ENCODE measurements around the gene SLFN11.
"Not testable (repeated sequence)": the region's sequence is repeated elsewhere in the genome, so short reads cannot be mapped to it uniquely, and the experiment has no call there.

Gene SLFN11

DNA sequence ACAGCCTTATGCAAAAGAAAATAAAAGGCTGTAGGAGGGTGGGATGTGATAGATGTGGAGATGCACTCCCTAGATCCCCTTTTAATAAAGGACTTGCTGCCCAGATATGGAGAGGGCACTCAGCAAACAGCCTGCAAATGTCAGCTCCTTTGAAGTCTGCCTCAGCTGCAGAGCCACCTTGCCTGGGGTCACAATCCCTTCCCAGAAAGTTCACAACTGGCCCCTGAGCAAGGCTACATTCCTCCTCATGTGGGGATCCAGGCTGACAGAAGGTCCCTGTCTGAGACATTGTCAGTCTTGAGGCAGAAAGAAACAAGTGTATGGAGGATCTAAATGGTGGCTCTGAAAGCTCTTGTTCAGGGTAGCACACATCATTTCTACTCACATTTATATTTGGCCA, 36.1 kb downstream of the SLFN11 start:
- H3K36me3 Mint-ChIP-seq (ENCODE audit: low read depth) = no peaks in the 10 kb centered on the region
- no peaks in the 10 kb centered on the region for H3K9me3 Mint-ChIP-seq
- H3K4me3 Mint-ChIP-seq = no peak overlapping the region
- no peak overlapping the region for H3K27ac Mint-ChIP-seq
- H3K4me1 Mint-ChIP-seq (ENCODE audit: low read depth) = peaks cover 13% of the 10 kb centered on the region
- H3K27me3 Mint-ChIP-seq = no peaks in the 10 kb centered on the region

- not testable (repeated sequence) for H3K27me3 Mint-ChIP-seq; H3K27ac Mint-ChIP-seq; H3K4me3 Mint-ChIP-seq; H3K9me3 Mint-ChIP-seq; H3K4me1 Mint-ChIP-seq (ENCODE audit: low read depth); H3K36me3 Mint-ChIP-seq (ENCODE audit: low read depth)
These were observed 39.8 kb downstream of the SLFN11 start for GRCh38 chr17:35333578-35333977.

GRCh38 chr17:35322749-35323148, 50.7 kb downstream of the SLFN11 start:
- H3K36me3 Mint-ChIP-seq (ENCODE audit: low read depth) = peaks cover 48% of the 10 kb centered on the region
- peaks cover 14% of the 10 kb centered on the region for H3K9me3 Mint-ChIP-seq
- H3K27ac Mint-ChIP-seq = no peak overlapping the region
- H3K27me3 Mint-ChIP-seq = no peaks in the 10 kb centered on the region
- no peak overlapping the region for H3K4me3 Mint-ChIP-seq
- H3K4me1 Mint-ChIP-seq (ENCODE audit: low read depth) = peaks cover 8% of the 10 kb centered on the region

DNA sequence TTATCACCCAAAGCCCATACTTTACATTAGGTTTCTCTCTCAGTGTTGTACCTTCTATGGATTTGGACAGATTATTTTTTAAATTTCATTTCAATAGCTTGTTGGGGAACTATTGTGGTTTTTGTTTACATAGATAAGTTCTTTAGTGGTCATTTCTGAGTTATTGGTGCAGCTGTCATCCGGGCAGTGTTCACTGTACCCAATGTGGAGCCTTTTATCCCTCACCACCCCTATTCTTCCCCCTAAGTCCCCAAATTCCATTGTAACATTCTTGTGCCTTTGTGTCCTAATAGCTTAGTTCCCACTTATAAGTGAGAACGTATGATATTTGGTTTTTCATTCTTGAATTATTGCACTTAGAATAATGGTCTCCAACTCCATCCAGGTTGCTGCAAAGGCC, 57.5 kb downstream of the SLFN11 start:
- H3K36me3 Mint-ChIP-seq (ENCODE audit: low read depth) = peaks cover 6% of the 10 kb centered on the region
- H3K4me3 Mint-ChIP-seq = no peak overlapping the region
- H3K4me1 Mint-ChIP-seq (ENCODE audit: low read depth) = peaks cover 39% of the 10 kb centered on the region
- no peaks in the 10 kb centered on the region for H3K9me3 Mint-ChIP-seq
- H3K27ac Mint-ChIP-seq = no peak overlapping the region
- H3K27me3 Mint-ChIP-seq = no peaks in the 10 kb centered on the region

DNA sequence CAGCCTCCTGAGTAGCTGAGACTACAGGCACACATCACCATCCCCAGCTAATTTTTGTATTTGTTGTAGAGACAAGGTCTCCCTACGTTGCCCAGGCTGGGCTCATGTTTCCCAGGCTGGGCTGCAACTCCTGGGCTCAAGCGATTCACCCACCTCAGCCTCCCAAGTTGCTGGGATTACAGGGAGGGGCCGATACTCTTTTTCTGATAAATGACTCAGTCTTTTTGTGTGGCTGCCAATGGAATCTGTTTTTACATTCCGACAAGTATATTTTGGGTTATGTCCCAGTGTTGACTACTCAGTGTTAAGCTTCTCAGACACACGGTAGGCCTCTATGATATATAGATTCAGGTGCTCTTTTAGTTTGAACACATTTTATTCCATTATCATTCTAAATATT, 58.1 kb downstream of the SLFN11 start:
- H3K4me1 Mint-ChIP-seq (ENCODE audit: low read depth) = peaks cover 39% of the 10 kb centered on the region
- H3K4me3 Mint-ChIP-seq = peak overlapping the region; percentile 23
- no peaks in the 10 kb centered on the region for H3K9me3 Mint-ChIP-seq
- H3K27me3 Mint-ChIP-seq = no peaks in the 10 kb centered on the region
- H3K27ac Mint-ChIP-seq = no peak overlapping the region
- H3K36me3 Mint-ChIP-seq (ENCODE audit: low read depth) = peaks cover 6% of the 10 kb centered on the region

DNA sequence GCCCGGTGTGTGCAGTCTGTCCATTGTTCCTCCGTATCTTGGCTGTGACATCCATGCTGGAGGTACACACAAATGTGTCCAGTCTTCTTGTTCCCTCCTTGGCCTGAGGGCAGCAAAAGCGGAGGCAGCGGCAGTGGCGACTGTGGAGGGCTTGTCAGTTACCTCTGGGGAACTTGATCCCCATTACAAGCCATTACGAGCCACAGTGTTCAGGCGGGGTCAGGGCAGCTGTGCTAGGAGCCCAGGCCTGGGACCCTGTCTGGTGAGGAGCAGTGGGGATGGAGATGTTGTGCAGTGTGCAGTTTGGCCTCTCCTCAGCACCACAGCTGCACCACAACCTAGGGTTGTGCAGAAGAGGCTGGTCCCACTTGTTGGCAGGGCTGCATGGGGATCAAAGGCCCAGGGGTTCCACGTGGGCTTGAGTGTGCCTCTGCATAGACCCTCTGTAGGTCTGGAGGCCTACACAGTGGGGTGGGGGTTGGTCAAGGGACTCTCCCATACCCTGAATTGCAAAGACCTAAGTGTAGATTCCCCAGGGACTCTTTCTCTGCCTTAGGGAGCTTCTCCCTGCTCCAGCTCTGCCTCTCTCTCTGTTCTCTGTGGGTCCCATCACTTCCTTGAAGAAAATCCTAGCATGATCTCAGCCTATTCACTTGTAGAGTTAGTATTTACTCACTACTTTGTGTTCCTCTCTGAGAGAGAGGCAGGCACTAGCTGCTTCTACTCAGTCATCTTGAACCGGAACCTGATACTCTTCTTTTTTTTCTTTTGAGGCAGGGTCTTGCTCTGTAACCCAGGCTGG, 58.8 kb downstream of the SLFN11 start:
- no peak overlapping the region for H3K27ac Mint-ChIP-seq
- peaks cover 5% of the 10 kb centered on the region for H3K36me3 Mint-ChIP-seq (ENCODE audit: low read depth)
- H3K27me3 Mint-ChIP-seq = no peaks in the 10 kb centered on the region

GRCh38 chr17:35313875-35314409, 59.5 kb downstream of the SLFN11 start:
- H3K27me3 Mint-ChIP-seq = no peaks in the 10 kb centered on the region
- H3K9me3 Mint-ChIP-seq = peaks cover 6% of the 10 kb centered on the region
- H3K27ac Mint-ChIP-seq = peak overlapping the region; percentile 76

More for the DNA sequence above, 58.8 kb downstream of the SLFN11 start:
- Mint-ChIP-seq H3K9me3 (no peaks in the 10 kb centered on the region), H3K4me3 (peak overlapping the region; percentile 85), H3K4me1 (ENCODE audit: low read depth) (peaks cover 39% of the 10 kb centered on the region)

DNA sequence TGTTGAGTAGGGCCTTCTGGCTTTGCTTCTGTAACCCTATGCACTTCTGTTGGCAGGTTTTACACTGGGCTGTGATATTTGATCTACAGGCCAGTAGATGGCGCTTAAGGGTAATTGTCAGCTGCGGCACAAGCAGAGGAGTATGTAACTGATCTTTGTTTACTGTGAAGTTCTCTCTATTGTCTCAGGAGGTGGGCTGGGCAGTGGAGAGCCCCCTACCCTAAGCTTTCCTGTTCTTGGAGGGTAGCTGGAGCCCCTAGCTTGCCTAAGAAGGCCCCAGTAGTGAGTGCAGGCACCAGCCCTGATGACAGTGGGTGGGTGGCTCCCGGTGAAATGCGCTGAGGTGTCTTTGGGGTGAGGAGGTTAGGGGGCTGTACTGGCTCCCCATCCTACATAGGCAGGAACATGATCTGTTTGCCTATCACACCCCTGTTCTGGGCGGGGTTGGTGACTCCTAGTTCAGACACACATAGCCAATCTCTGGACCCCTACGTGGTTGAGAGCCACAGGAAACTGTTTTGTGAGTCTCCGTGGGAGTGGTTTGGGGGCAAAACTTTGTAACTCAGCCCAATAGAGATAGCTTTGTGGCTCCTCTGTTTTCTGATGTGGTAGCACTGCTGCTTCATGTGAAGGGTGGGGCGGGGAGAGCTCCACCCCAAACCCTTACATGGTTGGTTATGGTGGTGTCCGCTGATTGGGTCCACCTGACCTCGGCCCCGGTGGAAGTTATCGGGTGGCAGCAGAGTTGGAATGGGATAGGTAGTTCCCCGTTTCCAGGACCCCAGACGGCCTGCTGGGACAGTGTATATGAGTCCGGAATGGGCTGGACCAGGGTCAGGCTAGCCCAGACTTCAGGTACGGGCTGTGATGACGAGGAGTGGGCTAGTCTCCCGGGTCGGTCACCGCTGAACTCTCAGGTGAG, 60.4 kb downstream of the SLFN11 start:
- no peaks in the 10 kb centered on the region for H3K36me3 Mint-ChIP-seq (ENCODE audit: low read depth)
- H3K27ac Mint-ChIP-seq = peak overlapping the region; percentile 76
- peaks cover 34% of the 10 kb centered on the region for H3K4me1 Mint-ChIP-seq (ENCODE audit: low read depth)
- H3K9me3 Mint-ChIP-seq = peaks cover 6% of the 10 kb centered on the region
- H3K27me3 Mint-ChIP-seq = no peaks in the 10 kb centered on the region
- peak overlapping the region; percentile 85 for H3K4me3 Mint-ChIP-seq

More at GRCh38 chr17:35313875-35314409, 59.5 kb downstream of the SLFN11 start:
- peak overlapping the region; percentile 85 for H3K4me3 Mint-ChIP-seq
- H3K4me1 Mint-ChIP-seq (ENCODE audit: low read depth) = peaks cover 39% of the 10 kb centered on the region
- H3K36me3 Mint-ChIP-seq (ENCODE audit: low read depth) = no peaks in the 10 kb centered on the region

GRCh38 chr17:35312346-35312745, 61.1 kb downstream of the SLFN11 start:
- peaks cover 6% of the 10 kb centered on the region for H3K9me3 Mint-ChIP-seq
- no peaks in the 10 kb centered on the region for H3K27me3 Mint-ChIP-seq
- no peak overlapping the region for H3K4me3 Mint-ChIP-seq
- peak overlapping the region; percentile 76 for H3K27ac Mint-ChIP-seq
- H3K4me1 Mint-ChIP-seq (ENCODE audit: low read depth) = peaks cover 29% of the 10 kb centered on the region
- H3K36me3 Mint-ChIP-seq (ENCODE audit: low read depth) = no peaks in the 10 kb centered on the region

GRCh38 chr17:35309345-35309744, 64.1 kb downstream of the SLFN11 start:
- H3K4me1 Mint-ChIP-seq (ENCODE audit: low read depth) = peaks cover 21% of the 10 kb centered on the region
- H3K9me3 Mint-ChIP-seq; H3K27ac Mint-ChIP-seq; H3K27me3 Mint-ChIP-seq; H3K4me3 Mint-ChIP-seq; H3K36me3 Mint-ChIP-seq (ENCODE audit: low read depth): not testable (repeated sequence)
